Erythroblast (primary cell): ENCODE measurements around the gene LRP5.

Source experiments
- GATA1 ChIP-seq: IDR thresholded peaks from 2 replicates; pipeline ENCODE4 v1.6.1; 2011; ENCODE audit warnings: low read depth, mild to moderate bottlenecking, control low read depth, low read length, moderate library complexity
- POLR2A ChIP-seq: IDR thresholded peaks from 2 replicates; pipeline ENCODE4 v1.6.1; 2011; ENCODE audit warnings: mild to moderate bottlenecking, low read length

DNA sequence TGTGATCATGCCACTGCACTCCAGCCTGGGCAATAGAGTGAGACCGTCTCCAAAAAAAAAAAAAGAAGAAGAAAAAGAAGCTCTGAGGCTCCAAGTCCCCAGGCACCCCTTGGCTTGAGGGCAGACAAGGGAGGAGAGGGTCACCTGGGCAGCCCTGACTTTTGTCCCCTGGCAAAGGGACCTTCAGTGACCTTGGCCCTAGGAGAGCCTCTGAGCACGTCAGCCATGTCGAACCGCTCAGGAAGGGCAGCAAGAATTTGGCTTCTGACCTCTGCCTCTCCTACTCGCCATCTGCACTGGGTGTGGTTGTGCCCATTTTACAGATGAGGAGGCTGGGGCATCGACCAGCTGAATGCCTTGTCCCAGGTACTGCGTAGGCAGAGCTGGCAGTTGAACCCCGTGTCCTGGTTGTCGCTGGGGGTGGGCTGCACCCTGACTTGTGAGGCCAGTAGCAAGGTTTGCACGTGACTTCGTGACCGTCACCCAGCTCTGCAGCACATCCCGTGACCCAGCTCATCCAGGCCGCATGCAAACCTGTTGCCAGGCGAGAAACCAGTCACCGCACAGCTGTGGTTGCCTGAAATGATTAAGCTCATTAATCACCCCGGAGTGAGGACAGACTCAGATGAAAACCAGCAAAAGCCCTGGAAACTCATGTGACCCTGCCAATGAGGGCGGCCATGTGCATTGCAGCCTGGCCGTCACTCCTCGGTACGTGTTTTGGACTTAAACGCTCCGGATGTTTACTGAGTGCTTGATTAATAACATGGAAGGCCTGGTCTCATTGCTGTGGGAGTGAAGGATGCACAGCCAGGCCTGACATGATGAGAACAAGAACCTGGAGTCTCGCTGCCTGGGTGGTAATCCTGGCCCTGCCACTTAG is 100.4 kb downstream of the LRP5 start:
- TF ChIP-seq POLR2A (no peak), GATA1 (no peak)
